GM21825 (cell line): Measurements from ENCODE around the gene SASS6.

Experiments used
- ATAC-seq: cut with Tn5 transposase; IDR thresholded peaks from one replicate; pipeline ENCODE4 v1.9.1; 2021; ENCODE audit warnings: mild to moderate bottlenecking, moderate library complexity; ENCODE audit not compliant: unreplicated experiment

The SASS6 gene

DNA sequence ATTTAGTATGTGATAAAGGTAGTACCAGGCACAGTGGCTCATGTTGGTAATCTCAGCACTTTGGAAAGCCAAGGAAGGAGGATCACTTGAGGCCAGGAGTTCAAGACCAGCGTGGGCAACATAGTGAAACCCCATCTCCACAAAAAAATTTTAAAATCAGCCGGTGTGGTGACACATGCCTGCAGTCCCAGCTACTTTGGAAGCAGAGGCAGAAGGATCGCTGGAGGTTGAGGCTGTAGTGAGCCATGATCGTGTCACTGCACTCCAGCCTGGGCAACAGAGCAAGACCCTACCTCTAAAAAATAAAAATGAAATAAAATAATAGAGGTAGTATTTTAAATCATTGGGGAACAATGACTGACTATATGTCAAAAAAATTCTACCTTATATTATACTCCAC lies 17.2 kb downstream of the SASS6 start:
- no peak for ATAC-seq

DNA sequence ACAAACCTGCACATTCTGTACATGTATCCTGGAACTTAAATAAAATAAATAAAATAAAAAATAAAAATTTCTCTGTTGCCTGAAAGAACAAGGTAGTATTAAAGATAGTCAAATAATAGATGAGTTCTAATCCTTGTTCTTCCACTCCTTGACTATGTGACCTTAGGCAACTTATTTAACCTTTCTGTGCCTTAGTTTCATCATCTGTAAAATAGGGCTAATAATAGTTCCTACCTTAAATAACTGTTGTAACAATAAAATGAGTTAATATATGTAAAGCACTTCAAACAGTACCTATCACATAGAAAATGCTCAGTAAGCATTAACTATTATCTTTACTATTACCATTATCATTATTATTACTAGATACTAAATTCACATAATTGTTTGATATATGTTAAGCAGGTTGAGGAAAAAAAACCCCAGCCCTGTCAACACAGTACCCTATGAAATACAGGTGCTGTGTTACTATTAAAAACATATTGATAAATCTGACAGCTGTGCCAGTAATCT lies 23.1 kb downstream of the SASS6 start:
- ATAC-seq, result no peak

DNA sequence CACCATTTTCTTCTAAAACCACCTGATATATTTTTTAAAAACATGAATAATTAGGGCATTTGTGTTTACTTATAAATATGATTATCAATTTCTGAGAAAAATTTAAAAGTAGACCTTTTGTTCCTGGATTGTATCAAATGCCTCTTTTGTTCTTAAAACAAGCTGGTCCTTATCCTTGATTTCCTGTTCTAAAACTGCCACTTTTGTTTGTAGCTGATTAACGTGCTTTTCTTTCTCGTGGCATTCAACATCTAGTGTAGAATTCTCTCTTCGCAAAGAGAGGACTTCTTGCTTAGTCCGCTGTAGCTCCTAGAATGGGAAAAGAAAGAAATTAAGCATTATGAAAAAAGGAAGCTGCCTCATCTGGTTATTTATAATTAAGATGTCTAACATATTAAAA lies 25.0 kb downstream of the SASS6 start:
- no peak for ATAC-seq

DNA sequence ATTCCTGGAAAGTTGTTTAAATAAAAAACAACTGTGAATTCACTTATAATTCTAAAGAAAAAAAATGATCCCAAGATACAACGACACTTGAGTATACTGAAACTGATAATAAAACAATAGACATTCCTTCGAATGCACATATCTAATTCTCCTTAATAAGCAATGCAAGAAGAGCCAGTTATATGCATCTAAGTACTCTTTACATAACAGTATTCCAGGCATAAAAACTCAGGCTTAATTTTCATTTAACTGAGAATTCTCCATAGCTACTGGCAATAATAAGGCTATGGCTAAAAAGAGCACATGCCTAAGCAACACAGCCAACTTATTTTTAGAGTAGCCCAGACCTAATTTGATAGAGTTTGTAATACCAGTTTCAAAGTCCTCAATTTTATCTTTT lies 31.2 kb downstream of the SASS6 start:
- no peak for ATAC-seq

DNA sequence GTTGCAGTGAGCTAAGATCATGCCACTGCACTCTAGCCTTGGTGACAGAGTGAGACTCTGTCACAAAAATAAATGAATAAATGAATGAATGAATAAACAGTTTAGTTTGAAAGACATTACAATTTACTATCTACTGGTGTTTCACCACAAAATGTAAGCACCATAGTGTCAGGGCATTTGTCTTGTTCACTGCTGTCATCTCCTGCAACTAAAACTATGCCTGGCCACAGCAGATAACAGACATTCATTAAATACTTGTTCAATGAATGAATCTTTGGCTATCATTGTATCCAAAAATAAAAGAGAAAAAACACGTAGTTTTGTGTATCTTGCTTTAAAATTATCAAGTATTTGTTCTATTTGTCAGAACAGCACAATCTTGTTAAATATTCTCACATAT lies 32.5 kb downstream of the SASS6 start:
- no peak for ATAC-seq

DNA sequence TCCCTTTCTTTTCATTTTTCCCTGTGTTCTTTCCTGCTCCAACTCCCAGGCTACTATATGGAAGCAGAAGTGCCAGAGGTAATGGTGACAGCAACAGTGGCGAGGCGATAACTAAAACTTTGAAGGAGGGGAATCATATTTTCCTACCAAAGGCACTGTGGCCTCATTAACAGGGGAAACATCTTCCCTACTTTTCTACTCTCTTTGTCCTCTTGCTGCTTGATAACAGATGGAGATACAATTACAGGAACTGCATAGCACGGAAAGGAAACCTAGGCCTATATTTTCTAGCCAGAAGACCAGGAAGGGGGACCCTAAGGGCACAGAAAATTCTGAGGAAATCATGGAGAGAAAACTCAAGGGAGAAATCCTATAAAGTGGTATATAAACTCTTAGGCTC lies 42.3 kb downstream of the SASS6 start:
- ATAC-seq, result no peak

DNA sequence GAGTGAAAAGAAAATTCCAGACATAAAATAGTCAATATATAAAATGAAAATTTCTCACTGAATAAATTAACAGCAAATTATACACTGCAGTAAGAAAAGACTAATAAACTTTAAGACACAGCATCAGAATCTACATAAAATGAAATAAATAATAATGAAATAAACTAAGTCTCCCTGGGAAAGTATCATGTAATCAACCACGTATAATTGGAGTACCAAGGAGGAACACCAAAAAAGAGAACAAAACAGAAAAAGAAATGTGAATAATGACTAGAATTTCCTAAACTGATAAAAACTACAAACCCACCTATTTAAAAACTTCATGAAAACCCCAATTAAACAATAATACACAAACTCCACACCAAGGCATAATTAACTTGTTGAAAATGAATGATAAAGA lies 43.6 kb downstream of the SASS6 start:
- ATAC-seq, result no peak

DNA sequence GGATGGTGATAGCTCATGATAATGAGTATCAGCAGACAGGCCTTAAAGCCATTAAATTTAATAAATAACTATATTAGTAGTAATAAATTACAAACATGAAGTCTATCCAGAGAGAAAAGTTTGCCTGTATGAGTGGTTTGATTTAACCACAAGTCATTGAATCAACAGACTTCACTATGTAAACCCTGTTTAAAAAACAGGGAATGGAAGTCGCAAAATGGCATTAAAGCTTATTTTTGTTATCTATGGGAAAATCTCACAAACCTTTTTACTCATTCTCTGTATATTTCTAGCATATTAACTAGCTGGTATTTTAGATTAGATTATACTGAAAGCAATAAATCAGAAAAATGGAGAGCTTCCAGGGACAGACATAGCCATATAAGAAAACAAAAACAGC lies 45.3 kb downstream of the SASS6 start:
- ATAC-seq, result no peak

DNA sequence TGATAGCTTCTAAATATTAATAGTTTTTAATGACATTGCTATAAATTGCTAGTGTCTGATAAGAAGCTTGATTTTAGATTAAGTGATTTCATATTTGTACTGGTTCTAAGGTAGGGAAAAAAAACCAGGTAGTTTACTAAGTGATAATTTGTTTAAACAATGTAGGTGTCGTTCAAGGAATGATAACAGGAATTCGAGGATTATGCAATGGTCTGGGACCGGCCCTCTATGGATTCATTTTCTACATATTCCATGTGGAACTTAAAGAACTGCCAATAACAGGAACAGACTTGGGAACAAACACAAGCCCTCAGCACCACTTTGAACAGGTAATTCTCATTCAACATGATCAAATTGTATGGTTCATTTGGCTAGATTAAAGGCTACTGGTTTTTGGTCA lies 52.4 kb downstream of the SASS6 start:
- ATAC-seq, result no peak

DNA sequence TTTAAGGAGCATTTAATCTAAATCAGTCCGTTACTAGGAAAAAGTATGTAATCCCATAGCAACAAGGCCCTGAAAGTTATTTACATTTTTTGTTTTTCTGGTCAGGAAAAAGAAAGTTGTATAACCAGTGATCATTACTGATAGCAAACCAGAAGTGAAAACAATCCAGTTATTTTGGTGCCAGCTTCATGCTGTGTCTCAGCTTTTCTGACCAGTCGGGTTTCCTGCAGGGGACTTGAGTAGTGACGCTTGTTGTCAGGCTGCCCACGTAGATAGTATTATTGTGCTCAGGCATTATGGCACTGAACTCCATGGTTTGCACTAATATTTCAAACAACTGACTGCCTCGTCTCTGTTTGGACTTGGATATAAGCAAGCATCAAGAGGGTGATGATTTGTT lies 55.2 kb downstream of the SASS6 start:
- ATAC-seq, result peak; percentile 39

DNA sequence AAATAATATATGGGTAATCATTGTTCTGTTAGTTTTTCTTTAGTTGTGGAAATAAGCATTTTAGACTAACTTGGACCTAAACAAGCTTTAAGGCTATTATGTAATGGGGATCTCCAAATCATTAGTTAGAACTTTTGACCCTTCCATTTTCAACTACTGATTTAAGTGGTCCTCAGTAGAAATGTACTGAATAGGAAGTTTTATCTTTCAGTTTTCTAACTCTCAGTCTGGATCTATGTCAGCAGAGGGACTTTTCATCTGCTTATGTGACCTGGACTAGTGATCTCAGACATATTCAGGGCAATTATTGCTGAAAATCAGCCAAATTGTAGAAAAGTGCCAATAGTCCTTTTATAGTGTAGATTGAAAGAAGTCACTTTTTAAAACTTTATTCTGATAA lies 56.0 kb downstream of the SASS6 start:
- peak; percentile 63 for ATAC-seq

DNA sequence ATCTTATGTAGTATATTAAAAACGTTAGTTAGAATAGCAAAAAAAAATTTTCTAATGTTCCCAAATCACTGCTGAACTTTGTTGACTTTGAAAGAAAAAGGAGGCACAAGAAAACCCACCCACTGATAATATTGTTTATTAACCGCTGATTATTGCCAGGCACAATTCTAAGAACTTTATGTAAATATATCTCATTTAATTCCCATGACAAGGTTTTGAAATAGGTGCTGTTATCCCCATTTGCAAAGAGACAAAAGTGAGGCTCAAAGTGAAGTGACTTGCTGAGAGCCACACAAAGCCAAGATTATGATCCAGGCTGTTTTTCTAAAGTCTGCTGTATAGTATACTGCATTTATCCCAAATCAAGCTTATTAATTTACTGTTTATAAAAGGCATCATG lies 56.4 kb downstream of the SASS6 start:
- no peak for ATAC-seq

DNA sequence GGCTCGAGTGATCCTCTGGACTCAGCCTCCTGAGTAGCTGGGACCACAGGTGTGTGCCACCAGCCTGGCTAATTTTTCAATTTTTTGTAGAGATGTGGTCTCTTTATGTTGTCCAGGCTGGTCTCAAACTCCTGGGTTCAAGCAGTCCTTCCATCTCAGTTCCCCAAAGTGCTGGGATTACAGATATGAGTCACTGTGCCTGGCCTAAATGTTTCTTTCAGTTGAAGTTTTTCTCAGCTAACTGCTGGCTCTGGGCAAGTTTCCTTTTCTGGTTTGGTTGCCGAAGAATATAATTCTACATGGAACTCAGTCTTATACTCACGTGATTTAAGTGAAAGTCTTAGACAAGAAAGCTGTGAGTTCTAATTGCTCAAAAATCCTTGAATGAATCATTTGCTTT lies 57.0 kb downstream of the SASS6 start:
- peak; percentile 50 for ATAC-seq

DNA sequence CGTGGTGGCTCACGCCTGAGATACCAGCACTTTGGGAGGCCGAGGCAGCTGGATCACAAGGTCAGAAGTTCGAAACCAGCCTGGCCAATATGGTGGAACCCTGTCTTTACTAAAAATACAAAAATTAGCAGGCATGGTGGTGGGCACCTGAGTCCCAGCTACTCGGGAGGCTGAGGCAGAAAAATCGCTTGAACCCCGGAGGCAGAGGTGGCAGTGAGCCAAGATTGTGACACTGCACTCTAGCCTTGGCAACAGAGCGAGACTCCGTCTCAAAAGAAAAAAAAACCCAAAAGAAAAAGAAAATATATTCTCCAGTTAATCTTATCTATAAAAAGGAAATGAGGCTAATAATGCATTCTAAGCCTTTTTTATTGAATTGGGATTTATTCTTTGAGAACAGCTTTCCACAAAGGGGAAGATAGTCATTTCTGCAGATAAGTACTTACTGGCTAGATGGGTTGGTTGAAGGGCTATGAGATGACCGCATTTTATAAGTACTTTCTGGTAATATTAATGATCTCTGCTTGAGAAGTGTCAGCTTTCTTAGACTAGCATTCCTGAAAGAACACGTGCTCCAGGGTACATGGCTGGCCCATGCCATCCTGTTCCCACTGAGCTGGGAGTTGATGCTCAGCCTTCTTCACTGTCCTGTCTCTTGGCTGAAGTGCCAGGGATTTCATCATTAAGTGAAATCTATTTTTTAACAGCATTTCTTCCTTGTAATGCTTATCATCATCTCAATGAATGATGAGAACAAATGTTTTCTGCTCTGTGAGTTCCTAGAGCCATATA lies 57.9 kb downstream of the SASS6 start:
- ATAC-seq, result no peak

DNA sequence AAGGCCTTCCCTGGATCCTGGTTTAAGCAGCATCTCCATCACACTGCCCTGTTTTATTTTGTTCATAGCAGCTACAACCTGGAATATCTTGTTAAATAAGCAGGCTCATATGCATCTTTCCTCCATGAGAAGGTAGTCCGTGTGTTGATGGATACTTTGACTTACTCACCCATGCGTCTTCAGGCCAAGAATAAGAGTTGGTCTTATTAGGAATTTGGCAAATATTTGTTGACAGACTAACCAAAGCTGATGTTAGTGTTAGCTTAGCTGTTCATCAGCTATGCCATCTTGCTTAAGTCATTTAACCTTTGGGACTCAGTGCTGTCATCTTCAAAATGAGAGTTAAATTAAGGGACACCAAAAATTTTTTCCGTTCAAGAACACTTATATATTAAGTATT lies 59.2 kb downstream of the SASS6 start:
- no peak for ATAC-seq

DNA sequence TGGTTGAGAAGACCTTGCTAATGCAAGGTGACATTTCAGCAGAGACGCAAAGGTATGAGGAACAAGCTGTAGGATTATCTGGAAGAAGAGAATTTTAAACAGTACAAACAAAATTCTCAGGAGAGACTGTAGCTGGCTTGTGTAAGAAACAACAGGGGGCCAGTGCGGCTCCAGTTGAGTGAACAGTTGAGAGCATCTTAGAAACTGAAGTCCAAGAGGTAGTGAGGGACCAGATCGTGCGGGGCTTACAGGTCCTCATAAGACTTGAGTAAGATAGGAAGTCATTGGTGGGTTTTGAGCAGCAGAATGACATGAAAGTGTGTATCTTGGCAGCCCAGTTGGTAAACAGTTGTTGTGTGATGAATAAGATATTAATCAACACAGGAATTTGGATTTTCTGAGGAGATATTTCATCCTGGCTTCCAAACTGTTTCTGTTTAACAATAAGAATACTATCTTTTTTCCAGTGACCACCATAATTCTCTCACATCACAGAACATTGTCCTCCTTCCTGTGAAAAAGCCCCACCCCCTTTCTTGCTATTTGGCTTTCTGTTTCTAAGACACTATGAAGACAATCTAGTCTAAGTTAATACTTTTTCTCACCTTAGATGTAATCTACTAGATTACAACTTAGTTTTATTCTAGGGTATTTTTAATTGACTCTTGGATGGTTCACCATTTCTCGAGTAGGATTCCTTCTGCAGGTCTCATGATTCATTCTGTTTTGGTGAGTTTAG lies 62.4 kb downstream of the SASS6 start:
- no peak for ATAC-seq

DNA sequence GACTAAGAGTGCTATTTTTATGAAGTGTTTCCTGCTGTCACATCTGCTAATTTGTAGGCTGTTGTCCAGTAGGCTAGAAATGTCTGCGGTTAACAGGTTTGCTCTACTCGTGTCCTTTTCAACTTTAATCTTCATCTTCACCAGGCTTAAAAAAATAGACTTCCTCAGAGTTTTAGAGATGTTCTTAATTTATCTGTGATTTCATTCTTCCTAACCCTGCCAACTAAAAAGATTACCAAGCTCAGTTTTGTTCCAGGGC lies 66.8 kb downstream of the SASS6 start:
- no peak for ATAC-seq

DNA sequence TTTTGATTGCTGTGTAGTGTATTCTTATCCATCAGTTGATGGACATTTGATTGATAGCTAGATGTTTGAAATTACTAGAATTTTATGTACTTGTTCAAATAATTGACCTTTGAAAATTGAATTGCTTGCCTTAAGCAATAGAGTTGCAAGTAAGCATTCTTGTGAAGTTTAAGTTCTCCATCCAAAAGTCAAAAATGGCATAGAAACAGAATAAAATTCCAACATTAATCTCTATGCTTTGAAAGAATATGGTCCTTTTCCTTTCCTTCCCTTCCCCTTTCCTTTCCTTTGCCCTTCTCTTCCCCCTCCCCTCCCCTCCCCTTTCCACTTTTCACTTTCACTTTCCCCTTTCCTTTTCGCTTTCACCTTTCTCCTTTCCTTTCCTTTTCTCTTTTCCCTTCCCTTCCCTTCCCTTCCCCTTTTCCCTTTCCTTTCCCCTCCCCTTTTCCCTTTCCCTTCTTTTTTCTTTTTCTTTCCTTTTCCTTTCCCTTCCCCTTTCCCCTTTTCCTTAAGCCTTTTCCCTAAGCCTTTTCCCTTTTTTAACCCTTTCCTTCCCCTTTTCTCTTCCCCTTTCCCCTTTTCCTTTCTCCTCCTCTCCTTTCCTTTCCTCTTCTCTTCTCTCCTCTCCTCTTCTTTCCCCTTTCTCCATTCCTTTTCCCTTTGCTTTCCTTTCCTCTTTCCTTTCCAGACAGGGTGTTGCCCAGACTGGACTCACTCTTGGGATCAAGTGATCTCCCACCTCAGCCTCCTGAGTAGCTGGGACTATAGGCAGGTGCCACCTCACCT lies 67.4 kb downstream of the SASS6 start:
- ATAC-seq, result no peak

DNA sequence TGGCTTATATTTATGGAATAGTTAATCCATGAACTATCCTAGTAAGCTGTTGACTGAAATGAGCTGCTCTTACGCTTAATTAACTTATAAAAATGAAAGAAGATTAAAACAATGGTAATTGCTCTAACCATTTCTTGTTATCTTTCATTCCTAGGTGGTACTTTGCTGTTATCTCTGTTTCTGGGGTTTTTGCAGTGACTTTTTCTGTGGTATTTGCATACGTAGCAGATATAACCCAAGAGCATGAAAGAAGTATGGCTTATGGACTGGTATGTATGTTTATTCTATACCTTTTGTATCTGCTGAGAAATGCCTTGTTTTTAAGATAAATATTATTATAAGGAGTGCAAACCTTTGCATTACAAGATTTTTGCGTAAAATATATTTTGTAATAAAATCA lies 71.0 kb downstream of the SASS6 start:
- no peak for ATAC-seq

DNA sequence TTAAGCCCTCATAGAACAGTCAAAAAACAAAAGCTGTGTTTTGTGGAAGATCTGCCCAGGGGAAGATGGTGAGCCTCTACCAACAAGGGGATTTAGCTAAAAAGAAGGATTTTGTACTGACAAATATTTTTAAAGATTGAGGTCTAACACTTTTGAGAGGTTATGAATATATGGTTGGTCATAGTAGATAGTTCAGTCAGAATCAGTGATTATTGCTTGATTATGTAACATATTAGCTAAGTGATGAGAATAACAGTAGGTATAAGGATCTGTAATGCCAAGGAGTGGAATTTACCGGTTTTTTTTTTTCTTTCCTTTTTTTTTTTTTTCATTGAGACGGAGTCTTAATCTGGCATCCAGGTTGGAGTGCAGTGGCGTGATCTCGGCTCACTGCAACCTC lies 79.0 kb downstream of the SASS6 start:
- no peak for ATAC-seq

DNA sequence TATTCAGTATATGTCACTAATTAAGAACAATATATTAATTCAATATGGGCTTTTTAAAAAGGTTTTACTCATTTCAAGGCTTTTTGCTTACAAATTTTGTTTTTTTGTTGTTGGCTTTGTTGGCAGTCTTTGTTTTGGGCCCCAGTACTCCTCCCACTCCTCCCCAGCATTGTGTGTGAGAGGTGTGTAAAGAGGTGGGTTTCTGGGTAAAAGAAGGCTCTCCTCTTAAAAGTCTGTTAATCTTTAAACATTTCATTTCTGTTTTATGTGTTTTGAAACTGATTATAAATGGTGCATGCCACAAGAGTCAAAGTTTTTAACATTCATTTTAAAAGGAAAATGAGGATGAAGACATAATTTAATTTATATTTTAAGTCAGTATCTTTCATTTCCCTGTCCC lies 79.6 kb downstream of the SASS6 start:
- no peak for ATAC-seq

DNA sequence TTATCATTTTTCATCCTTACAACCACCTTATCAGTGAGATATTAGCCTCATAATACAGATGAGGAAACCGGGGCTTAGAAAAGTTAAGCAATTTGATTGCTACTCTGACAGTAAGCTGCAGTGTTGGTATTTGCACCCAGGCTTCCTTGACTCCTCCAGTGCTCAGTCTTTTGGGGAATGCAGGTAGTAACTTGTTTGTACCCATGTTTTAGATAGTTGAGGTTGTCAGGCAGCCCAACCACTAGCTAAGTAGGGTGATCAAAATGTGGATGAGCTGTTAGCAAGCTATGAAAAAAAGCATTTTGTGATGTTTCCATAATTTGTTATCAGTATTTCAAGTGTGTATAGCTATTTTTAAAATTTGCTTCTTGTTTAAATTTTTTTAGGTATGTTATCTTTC lies 80.8 kb downstream of the SASS6 start:
- ATAC-seq, result no peak
